SK-N-SH (cell line): ENCODE measurements around the gene ZNF319. TPM values are rescaled to one million over a fixed set of nuclear protein-coding genes. Genes with fewer than 3 reads are reported as not detected.
A peak's percentile ranks its signal among the peaks of the same experiment; 100 is the strongest.

Source experiments
- CTCF ChIA-PET: fragments of 300-600, 350-600 bp; formaldehyde crosslinking; extraction: SDS; loops from one replicate; lab custom pipeline; 2021; lab: Yijun Ruan, JAX
- POLR2A ChIA-PET: fragments of 350-600 bp; sonication (Branson Sonifier 250); formaldehyde crosslinking; extraction: SDS; loops from one replicate; lab custom pipeline; 2020; ENCODE audit warnings: antibody characterized with exemption, inconsistent platforms; lab: Yijun Ruan, JAX
- DNase-seq: peaks from one replicate; pipeline ENCODE4 v3.0.0; 2012
- H2AFZ ChIP-seq: fragments of 200-600 bp; sonication (generic); 2 replicates; pipeline ENCODE4 v1.8.1; 2016; ENCODE audit warnings: antibody characterized with exemption, mild to moderate bottlenecking, low read depth
- H3F3A ChIP-seq: fragments of 200-600 bp; sonication (generic); replicated peaks from 2 replicates; pipeline ENCODE3; 2016; ENCODE audit warnings: antibody characterized with exemption, mild to moderate bottlenecking; ENCODE audit not compliant: insufficient read depth
- H3K27ac ChIP-seq, 2 experiments: fragments of 200-500 bp in 1 of 2; fragments of 200-600 bp in 1 of 2; sonication (Bioruptor generic) in 1 of 2; sonication (generic), shearing (Covaris generic) in 1 of 2; 2 replicates each; pipeline versions ENCODE4 v1.5.1 to v1.6.1; 2014 to 2016; ENCODE audit warnings: low read depth in 2 of 2, inconsistent platforms in 1 of 2, low read length in 1 of 2, mild to moderate bottlenecking in 1 of 2, mixed read lengths in 1 of 2
- H3K27me3 ChIP-seq: fragments of 200-600 bp; sonication (generic), shearing (Covaris generic); 2 replicates; pipeline ENCODE4 v1.6.1; 2016; ENCODE audit warnings: mixed run types; ENCODE audit not compliant: insufficient read depth
- H3K36me3 ChIP-seq, 2 experiments: fragments of 200-500 bp in 1 of 2; fragments of 200-600 bp in 1 of 2; sonication (Bioruptor generic) in 1 of 2; sonication (generic) in 1 of 2; replicated peaks in 1 of 2; 2 replicates each; pipeline versions ENCODE3 to v1.5.1; 2014 to 2016; ENCODE audit warnings: low read length in 1 of 2, mild to moderate bottlenecking in 1 of 2; ENCODE audit not compliant: insufficient read depth in 2 of 2, control insufficient read depth in 1 of 2
- H3K4me1 ChIP-seq, 2 experiments: fragments of 200-500 bp in 1 of 2; fragments of 200-600 bp in 1 of 2; sonication (Bioruptor generic) in 1 of 2; sonication (generic), shearing (Covaris generic) in 1 of 2; 2 replicates each; pipeline versions ENCODE4 v1.5.1 to v1.6.1; 2014 to 2016; ENCODE audit warnings: low read depth in 1 of 2, low read length in 1 of 2, mixed run types in 1 of 2; ENCODE audit not compliant: insufficient read depth in 2 of 2, control insufficient read depth in 1 of 2
- H3K4me2 ChIP-seq: fragments of 200-600 bp; sonication (generic), shearing (Covaris generic); 2 replicates; pipeline ENCODE4 v1.6.1; 2017; ENCODE audit warnings: mixed run types
- H3K4me3 ChIP-seq, 2 experiments: fragments of 200-500 bp in 1 of 2; fragments of 200-600 bp in 1 of 2; sonication (Bioruptor generic) in 1 of 2; sonication (generic), shearing (Covaris generic) in 1 of 2; 2 replicates each; pipeline versions ENCODE4 v1.5.1 to v1.8.1; 2014 to 2016; ENCODE audit warnings: low read depth in 2 of 2, inconsistent platforms in 1 of 2, low read length in 1 of 2, mild to moderate bottlenecking in 1 of 2, mixed read lengths in 1 of 2, moderate library complexity in 1 of 2
- H3K79me2 ChIP-seq: fragments of 200-600 bp; sonication (generic); 2 replicates; pipeline ENCODE4 v1.8.1; 2017; ENCODE audit warnings: mild to moderate bottlenecking; ENCODE audit not compliant: insufficient read depth
- H3K9ac ChIP-seq: fragments of 200-600 bp; sonication (generic); 2 replicates; pipeline ENCODE4 v1.6.1; 2017; ENCODE audit warnings: mixed run types
- H3K9me2 ChIP-seq: fragments of 200-600 bp; sonication (generic); 2 replicates; pipeline ENCODE4 v1.6.1; 2017; ENCODE audit warnings: mixed run types
- H3K9me3 ChIP-seq: fragments of 200-600 bp; sonication (generic); 2 replicates; pipeline ENCODE4 v1.6.1; 2017; ENCODE audit warnings: mixed run types, mild to moderate bottlenecking, moderate library complexity
- H4K20me1 ChIP-seq: fragments of 200-600 bp; sonication (generic); 2 replicates; pipeline ENCODE4 v1.6.1; 2017; ENCODE audit warnings: mild to moderate bottlenecking, mixed run types; ENCODE audit not compliant: insufficient read depth
- CHD2 ChIP-seq: fragments of 150-350 bp; IDR thresholded peaks from 2 replicates; pipeline ENCODE4 v1.6.1; 2018; ENCODE audit warnings: low read length; ENCODE audit not compliant: partially characterized antibody
- ELF1 ChIP-seq: IDR thresholded peaks from 2 replicates; pipeline ENCODE4 v1.4.0; 2012
- EZH2phosphoT487 ChIP-seq: fragments of 200-600 bp; sonication (generic); IDR thresholded peaks from 2 replicates; pipeline ENCODE4 v1.6.1; 2017; ENCODE audit warnings: low read depth, mixed run types, mild to moderate bottlenecking, antibody characterized with exemption, moderate library complexity, borderline replicate concordance
- FOXJ3 ChIP-seq: sonication (generic); formaldehyde crosslinking; IDR thresholded peaks from 2 replicates; pipeline ENCODE4 v1.5.1; 2020; ENCODE audit warnings: mild to moderate bottlenecking, missing genetic modification reagents
- IRF3 ChIP-seq: fragments of 150-350 bp; IDR thresholded peaks from 2 replicates; pipeline ENCODE4 v1.6.1; 2016; ENCODE audit warnings: mild to moderate bottlenecking, low read depth, low read length
- MAX ChIP-seq: IDR thresholded peaks from 2 replicates; pipeline ENCODE4 v1.4.0; 2012; ENCODE audit warnings: low read depth
- RAD21 ChIP-seq: IDR thresholded peaks from 2 replicates; pipeline ENCODE4 v1.6.1; 2012; ENCODE audit warnings: mild to moderate bottlenecking, low read length
- RCOR1 ChIP-seq: fragments of 150-350 bp; IDR thresholded peaks from 2 replicates; pipeline ENCODE4 v1.6.1; 2017; ENCODE audit warnings: antibody characterized with exemption, low read length
- RFX5 ChIP-seq: IDR thresholded peaks from 2 replicates; pipeline ENCODE4 v1.6.1; 2012; ENCODE audit warnings: mild to moderate bottlenecking, improper control_type of control experiment, low read length
- TAF1 ChIP-seq: IDR thresholded peaks from 2 replicates; pipeline ENCODE4 v1.6.1; 2012; ENCODE audit warnings: low read depth, mild to moderate bottlenecking, low read length, moderate library complexity, borderline replicate concordance
- TCF12 ChIP-seq: IDR thresholded peaks from 2 replicates; pipeline ENCODE4 v1.4.0; 2012
- ZBTB33 ChIP-seq: IDR thresholded peaks from 2 replicates; pipeline ENCODE4 v1.4.0; 2012; ENCODE audit warnings: low read depth, borderline replicate concordance
- WGBS: methylation state at CpG from one replicate; pipeline ENCODE4 v1.1.6; 2017; ENCODE audit warnings: low lambda C conversion rate; 5-methylcytosine and 5-hydroxymethylcytosine counted together
- polyA plus RNA-seq, 3 experiments: library from polyadenylated mRNA; depleted of rRNA; stranded (reverse); fragments of >200 nt; gene quantifications; 2 replicates each; pipeline ENCODE4 v1.2.3, GENCODE V29; 2012
- TF ChIP-seq, protein P1 (sequence below): fragments of 200-600 bp; sonication (generic); IDR thresholded peaks from 2 replicates; pipeline ENCODE4 v1.6.1; 2017; ENCODE audit warnings: antibody characterized with exemption, mild to moderate bottlenecking, moderate library complexity
- TF ChIP-seq, protein P2 (sequence below): fragments of 150-350 bp; IDR thresholded peaks from 2 replicates; pipeline ENCODE4 v1.6.1; 2017; ENCODE audit warnings: antibody characterized with exemption, low read length, low read depth, borderline replicate concordance

Gene ZNF319
- polyA plus RNA-seq, 1 of the 3 experiments (the other 2 are of a cell fraction): 7.6 TPM

GRCh38 chr16:58034774-58035173 is 34.3 kb upstream of the ZNF319 start:
- peak; percentile 18 for DNase-seq

More at GRCh38 chr16:58034774-58035173, 34.3 kb upstream of the ZNF319 start:
- Histone ChIP-seq H3K9me3 (no peaks in the 10 kb centered on the region), H3K36me3 (no peaks in the 10 kb centered on the region), H3K4me2 (no peak overlapping the region), H3K9ac (no peak overlapping the region), H3K27ac (peak overlapping the region in 1 of 2 experiments; percentile 83; a peak in 2 of 4 replicates), H3F3A (no peaks in the 10 kb centered on the region), H3K79me2 (no peaks in the 10 kb centered on the region), H3K4me3 (no peak overlapping the region)
- 85% methylated on average over 11 of the region's 11 CpGs for WGBS
- ChIA-PET POLR2A (no interaction called here), CTCF (interaction anchor here (0.7 to 6.1 kb wide), 8 partner anchors 11 to 93 kb away, joined by 3 to 72 read pairs (median 11); partner anchors contain the start of gene CFAP20)
- TF ChIP-seq MAX (no peak), RAD21 (no peak), RCOR1 (no peak), ELF1 (no peak), EZH2phosphoT487 (no peak), TAF1 (no peak), CHD2 (no peak), TCF12 (no peak), FOXJ3 (CRISPR knock-in tag) (no peak), IRF3 (no peak), ZBTB33 (no peak), RFX5 (no peak)
- TF ChIP-seq, protein P1, sequence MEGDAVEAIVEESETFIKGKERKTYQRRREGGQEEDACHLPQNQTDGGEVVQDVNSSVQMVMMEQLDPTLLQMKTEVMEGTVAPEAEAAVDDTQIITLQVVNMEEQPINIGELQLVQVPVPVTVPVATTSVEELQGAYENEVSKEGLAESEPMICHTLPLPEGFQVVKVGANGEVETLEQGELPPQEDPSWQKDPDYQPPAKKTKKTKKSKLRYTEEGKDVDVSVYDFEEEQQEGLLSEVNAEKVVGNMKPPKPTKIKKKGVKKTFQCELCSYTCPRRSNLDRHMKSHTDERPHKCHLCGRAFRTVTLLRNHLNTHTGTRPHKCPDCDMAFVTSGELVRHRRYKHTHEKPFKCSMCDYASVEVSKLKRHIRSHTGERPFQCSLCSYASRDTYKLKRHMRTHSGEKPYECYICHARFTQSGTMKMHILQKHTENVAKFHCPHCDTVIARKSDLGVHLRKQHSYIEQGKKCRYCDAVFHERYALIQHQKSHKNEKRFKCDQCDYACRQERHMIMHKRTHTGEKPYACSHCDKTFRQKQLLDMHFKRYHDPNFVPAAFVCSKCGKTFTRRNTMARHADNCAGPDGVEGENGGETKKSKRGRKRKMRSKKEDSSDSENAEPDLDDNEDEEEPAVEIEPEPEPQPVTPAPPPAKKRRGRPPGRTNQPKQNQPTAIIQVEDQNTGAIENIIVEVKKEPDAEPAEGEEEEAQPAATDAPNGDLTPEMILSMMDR: no peak
- TF ChIP-seq, protein P2, sequence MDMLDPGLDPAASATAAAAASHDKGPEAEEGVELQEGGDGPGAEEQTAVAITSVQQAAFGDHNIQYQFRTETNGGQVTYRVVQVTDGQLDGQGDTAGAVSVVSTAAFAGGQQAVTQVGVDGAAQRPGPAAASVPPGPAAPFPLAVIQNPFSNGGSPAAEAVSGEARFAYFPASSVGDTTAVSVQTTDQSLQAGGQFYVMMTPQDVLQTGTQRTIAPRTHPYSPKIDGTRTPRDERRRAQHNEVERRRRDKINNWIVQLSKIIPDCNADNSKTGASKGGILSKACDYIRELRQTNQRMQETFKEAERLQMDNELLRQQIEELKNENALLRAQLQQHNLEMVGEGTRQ: no peak
- TF ChIP-seq, all 33 proteins: peak for 0
- no peaks in the 10 kb centered on the region for H4K20me1 ChIP-seq
- H3K4me1 ChIP-seq: peaks cover 0 to 61% of the 10 kb centered on the region in 2 experiments; a peak in 1 of 4 replicates
- H2AFZ ChIP-seq: no peak overlapping the region
- no peaks in the 10 kb centered on the region for H3K27me3 ChIP-seq
- H3K9me2 ChIP-seq: no peaks in the 10 kb centered on the region
